ENCODE measurements around the gene ITPKB. TPM values are rescaled to one million over a fixed set of nuclear protein-coding genes. Genes with fewer than 3 reads are reported as not detected.

ITPKB gene
- total RNA-seq (10 to 100 TPM in 2 of 4 donors, 1 to 10 TPM in 2; 9.6 to 15.4 (median 11.1) TPM), polyA plus RNA-seq (9.6 TPM)
- long read RNA-seq, donor 1, full-length matches to known transcripts = 7 of 13 reads
- long read RNA-seq, donor 1, partial matches to known transcripts = 2 of 13 reads
- long read RNA-seq, donor 1, other reads (novel, unspliced or antisense) = 4 of 13 reads
- long read RNA-seq, donor 2, partial matches to known transcripts = 4 of 4 reads
- long read RNA-seq, donor 2, other reads (novel, unspliced or antisense) = 0 of 4 reads
- long read RNA-seq, donor 3, partial matches to known transcripts = 1 of 6 reads
- long read RNA-seq, donor 3, other reads (novel, unspliced or antisense) = 5 of 6 reads
- long read RNA-seq, donor 4, full-length matches to known transcripts = 4 of 11 reads
- long read RNA-seq, donor 4, partial matches to known transcripts = 1 of 11 reads
- long read RNA-seq, donor 4, other reads (novel, unspliced or antisense) = 6 of 11 reads

DNA sequence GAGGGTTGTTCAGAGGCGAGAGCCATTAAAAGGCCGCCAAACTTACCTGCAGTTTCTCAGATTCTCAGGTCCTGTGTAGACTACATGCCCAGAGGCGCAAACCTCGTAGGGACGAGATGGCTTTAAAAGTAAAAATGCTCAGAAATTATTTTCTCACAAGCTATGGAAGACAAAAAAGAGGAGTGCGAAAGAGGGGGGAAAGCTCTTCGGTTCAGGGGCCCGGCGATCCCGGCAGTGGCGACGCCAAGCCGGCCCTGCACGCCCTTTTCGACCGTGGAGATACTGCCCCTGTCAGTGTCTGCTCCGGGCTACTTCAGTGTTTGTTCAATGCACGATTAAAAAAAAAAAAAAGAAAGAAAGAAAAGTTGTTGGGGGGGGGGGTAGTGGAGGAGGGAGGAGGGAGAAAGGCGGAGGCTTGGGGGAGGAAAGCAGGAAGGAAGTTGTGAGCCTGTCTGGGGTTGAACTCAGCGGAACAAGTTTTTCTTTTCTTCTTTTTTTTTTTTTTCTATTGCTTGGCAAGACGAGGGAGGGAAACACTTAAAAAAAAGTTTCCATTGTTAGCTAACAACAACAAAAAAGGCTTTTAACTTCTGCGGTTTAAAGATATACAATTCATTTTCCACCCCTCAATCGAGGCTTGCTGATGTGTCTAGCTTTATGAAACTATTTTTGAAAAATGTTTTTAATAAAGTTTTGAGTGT is at the start of gene ITPKB:
ITPKB (minus strand) TSS at position 288 of the 701 bp plus-strand sequence. CDS start 1,824 bp downstream, outside the sequence.
- Histone ChIP-seq H3K4me3 (ENCODE audit: low read length) (peak within 1 kb of the TSS; percentile 90), H3K27me3 (ENCODE audit: control insufficient read depth, insufficient read depth) (no peaks in the 10 kb centered on the region), H3K4me1 (ENCODE audit: control insufficient read depth, insufficient read depth, low read length) (no peaks in the 10 kb centered on the region), H3K27ac (ENCODE audit: low read length) (peak within 1 kb of the TSS; percentile 67), H3K9me3 (ENCODE audit: control insufficient read depth, low read length) (no peaks in the 10 kb centered on the region)
- ATAC-seq (peak; percentile 67 to 69), DNase-seq (peak; percentile 33 to 67 (median 65))
- intact Hi-C loops (cut with DNase I) = loop anchor here (2.0 to 10.0 kb wide), 5 partner anchors 83 to 107 kb away; no protein-coding TSS in a partner anchor
- WGBS = 4% methylated on average over 23 of the region's 23 CpGs

DNA sequence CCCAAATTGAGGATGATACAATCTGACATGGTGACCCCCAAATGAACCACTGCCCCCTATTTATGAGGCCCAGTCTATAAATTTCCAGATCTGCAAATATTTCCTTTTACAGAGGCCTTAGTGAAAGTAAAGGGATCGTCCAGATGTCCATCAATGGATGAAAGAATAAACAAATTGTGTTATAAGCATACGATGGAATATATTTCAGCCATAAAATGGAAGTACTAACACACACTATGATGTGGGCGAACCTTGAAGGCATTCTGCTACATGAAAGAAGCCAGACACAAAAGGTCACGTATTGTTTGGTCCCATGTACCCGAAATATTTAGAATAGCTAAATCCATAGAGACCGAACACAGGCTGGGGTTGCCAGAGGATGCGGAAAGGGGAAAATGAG is 48.6 kb upstream of the ITPKB start:
- H3K4me1 ChIP-seq (ENCODE audit: control insufficient read depth, insufficient read depth, low read length) = peaks cover 3% of the 10 kb centered on the region
- no peaks in the 10 kb centered on the region for H3K9me3 ChIP-seq (ENCODE audit: control insufficient read depth, low read length)
- no peak overlapping the region for H3K27ac ChIP-seq (ENCODE audit: low read length)
- intact Hi-C loops (cut with DNase I) = no loop called here
- ATAC-seq (no peak), DNase-seq (no peak)
- H3K27me3 ChIP-seq (ENCODE audit: control insufficient read depth, insufficient read depth) = no peaks in the 10 kb centered on the region
- WGBS = 93% methylated on average over 7 of the region's 7 CpGs
- H3K4me3 ChIP-seq (ENCODE audit: low read length) = no peak overlapping the region

GRCh38 chr1:226787071-226787470 is 48.0 kb upstream of the ITPKB start:
- intact Hi-C loops (cut with DNase I) = no loop called here
- Histone ChIP-seq H3K4me1 (ENCODE audit: control insufficient read depth, insufficient read depth, low read length) (peaks cover 3% of the 10 kb centered on the region), H3K4me3 (ENCODE audit: low read length) (no peak overlapping the region), H3K9me3 (ENCODE audit: control insufficient read depth, low read length) (no peaks in the 10 kb centered on the region), H3K27me3 (ENCODE audit: control insufficient read depth, insufficient read depth) (no peaks in the 10 kb centered on the region), H3K27ac (ENCODE audit: low read length) (no peak overlapping the region)
- no peak for ATAC-seq
- WGBS = 77% methylated on average over 2 of the region's 2 CpGs
- DNase-seq = no peak

GRCh38 chr1:226786550-226786949 is 47.5 kb upstream of the ITPKB start:
- ATAC-seq (no peak), DNase-seq (no peak)
- intact Hi-C loops (cut with DNase I) = no loop called here
- Histone ChIP-seq H3K4me3 (ENCODE audit: low read length) (no peak overlapping the region), H3K27ac (ENCODE audit: low read length) (no peak overlapping the region), H3K27me3 (ENCODE audit: control insufficient read depth, insufficient read depth) (no peaks in the 10 kb centered on the region), H3K9me3 (ENCODE audit: control insufficient read depth, low read length) (no peaks in the 10 kb centered on the region), H3K4me1 (ENCODE audit: control insufficient read depth, insufficient read depth, low read length) (peaks cover 3% of the 10 kb centered on the region)
- 94% methylated on average over 3 of the region's 3 CpGs for WGBS

DNA sequence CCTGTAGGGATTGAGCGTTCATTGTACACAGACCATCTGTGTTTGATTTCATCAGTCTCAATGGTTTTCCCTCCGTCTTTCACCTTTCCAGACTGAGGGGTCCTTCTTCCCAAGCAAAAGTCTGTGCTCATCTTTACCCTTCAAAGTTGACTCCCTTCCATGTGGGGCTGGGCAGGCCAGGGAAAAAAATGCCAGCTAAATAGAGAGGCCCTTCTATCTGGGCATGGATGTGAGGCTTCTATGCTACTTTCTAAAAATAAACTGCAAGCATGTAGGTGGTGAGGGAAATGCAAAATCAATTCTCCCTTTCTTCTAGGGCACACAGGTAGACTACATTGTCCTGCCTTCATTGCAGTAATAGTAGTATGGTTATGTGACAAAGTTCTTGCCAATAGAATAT is 46.7 kb upstream of the ITPKB start:
- DNase-seq = no peak
- intact Hi-C loops (cut with DNase I) = no loop called here
- Histone ChIP-seq H3K4me1 (ENCODE audit: control insufficient read depth, insufficient read depth, low read length) (peaks cover 3% of the 10 kb centered on the region), H3K9me3 (ENCODE audit: control insufficient read depth, low read length) (no peaks in the 10 kb centered on the region), H3K27me3 (ENCODE audit: control insufficient read depth, insufficient read depth) (no peaks in the 10 kb centered on the region), H3K4me3 (ENCODE audit: low read length) (no peak overlapping the region), H3K27ac (ENCODE audit: low read length) (no peak overlapping the region)
- ATAC-seq = no peak
- WGBS = 86% methylated on average over 2 of the region's 2 CpGs

DNA sequence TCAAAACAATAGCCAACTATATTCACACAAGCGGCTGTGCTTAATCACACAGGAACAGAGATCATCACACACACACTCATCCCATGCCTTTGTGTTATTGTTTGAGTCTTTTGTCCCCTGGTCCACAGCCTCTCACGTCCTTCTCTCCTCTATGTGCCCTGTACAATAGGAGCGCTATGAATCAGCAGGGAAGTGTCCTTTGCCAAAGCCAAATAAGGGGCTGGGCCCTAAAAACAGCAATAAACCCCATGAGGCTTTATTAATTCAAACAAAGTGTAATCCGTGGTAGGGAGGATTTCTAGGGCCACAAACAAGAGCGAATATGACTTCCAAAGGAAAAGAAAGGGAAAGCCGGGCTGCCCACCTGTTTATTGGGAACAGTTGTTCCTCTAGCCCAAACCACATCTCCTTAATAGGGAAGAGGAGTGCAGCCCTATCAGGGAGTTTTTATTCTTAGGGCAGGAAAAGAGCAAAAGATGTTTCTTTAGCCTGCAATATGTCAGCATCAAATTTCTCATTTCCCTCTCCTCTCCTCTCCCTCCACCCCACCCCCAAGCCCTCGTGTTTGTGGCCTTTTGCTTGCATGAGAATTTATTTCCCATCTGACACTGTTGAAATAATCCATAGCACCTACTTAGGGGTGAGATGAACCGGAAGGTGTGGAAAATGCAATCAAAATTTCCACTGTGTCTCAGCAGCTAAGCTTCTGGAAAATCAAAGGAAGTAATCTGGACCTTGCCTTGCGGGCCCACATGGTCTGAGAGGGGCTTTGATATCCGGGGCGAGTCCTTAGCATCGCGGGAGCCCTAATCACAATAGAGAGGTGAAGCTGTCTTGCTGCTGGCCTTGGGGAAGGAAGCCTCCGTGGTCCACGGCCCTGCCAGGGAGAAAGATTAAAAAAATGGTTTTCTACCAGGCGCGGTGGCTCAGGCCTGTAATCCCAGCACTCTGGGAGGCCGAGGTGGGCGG is 45.3 kb upstream of the ITPKB start:
- H3K4me1 ChIP-seq (ENCODE audit: control insufficient read depth, insufficient read depth, low read length) = peaks cover 3% of the 10 kb centered on the region
- no peaks in the 10 kb centered on the region for H3K9me3 ChIP-seq (ENCODE audit: control insufficient read depth, low read length)
- no peaks in the 10 kb centered on the region for H3K27me3 ChIP-seq (ENCODE audit: control insufficient read depth, insufficient read depth)
- DNase-seq (no peak), ATAC-seq (peak in 1 of 2 donors; percentile 61)
- intact Hi-C loops (cut with DNase I) = no loop called here
- H3K27ac ChIP-seq (ENCODE audit: low read length) = no peak overlapping the region
- H3K4me3 ChIP-seq (ENCODE audit: low read length) = no peak overlapping the region
- 65% methylated on average over 19 of the region's 19 CpGs for WGBS

DNA sequence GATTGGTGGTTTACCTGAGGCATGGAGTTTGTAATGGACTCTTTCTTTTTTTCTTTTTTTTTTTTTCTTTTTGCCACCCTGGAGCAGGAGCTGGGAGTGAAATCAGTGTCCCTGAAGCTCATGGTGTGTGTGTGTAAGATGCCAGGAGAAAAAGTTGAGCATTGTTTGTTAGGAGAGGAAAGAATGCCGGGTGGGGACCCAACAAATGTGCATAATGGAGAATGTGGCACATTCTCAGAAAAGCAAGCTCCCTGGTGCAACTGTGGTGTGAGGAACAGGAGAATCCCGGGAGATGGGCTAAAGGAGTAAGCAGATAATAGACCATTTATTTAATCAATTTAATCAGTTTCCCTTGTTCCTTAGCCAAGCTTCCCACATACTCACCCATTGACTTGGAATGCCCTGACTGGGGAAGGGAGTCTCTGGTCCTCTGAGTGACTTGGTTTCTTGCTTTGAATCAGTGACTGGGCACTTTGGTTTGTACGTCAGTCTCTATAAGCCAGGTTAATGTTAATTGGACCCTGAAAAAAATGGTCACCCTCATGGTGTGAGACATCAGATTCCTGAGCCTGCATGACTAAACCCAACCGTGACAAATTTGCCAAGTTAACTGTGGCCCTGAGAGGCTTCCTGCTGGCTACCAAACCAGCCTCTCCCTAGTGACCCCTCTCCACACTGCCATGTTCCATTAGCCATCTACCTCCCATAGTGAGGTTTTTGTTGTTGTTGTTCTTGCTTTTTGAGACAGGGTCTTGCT is 43.9 kb upstream of the ITPKB start:
- intact Hi-C loops (cut with DNase I) = no loop called here
- 75% methylated on average over 4 of the region's 4 CpGs for WGBS
- no peaks in the 10 kb centered on the region for H3K27me3 ChIP-seq (ENCODE audit: control insufficient read depth, insufficient read depth)
- no peak overlapping the region for H3K4me3 ChIP-seq (ENCODE audit: low read length)
- DNase-seq (no peak), ATAC-seq (no peak)
- H3K9me3 ChIP-seq (ENCODE audit: control insufficient read depth, low read length) = no peaks in the 10 kb centered on the region
- no peak overlapping the region for H3K27ac ChIP-seq (ENCODE audit: low read length)
- peaks cover 3% of the 10 kb centered on the region for H3K4me1 ChIP-seq (ENCODE audit: control insufficient read depth, insufficient read depth, low read length)

GRCh38 chr1:226781937-226782609 is 43.0 kb upstream of the ITPKB start:
- 91% methylated on average over 7 of the region's 7 CpGs for WGBS
- Histone ChIP-seq H3K9me3 (ENCODE audit: control insufficient read depth, low read length) (no peaks in the 10 kb centered on the region), H3K4me1 (ENCODE audit: control insufficient read depth, insufficient read depth, low read length) (peaks cover 3% of the 10 kb centered on the region), H3K27ac (ENCODE audit: low read length) (no peak overlapping the region), H3K27me3 (ENCODE audit: control insufficient read depth, insufficient read depth) (no peaks in the 10 kb centered on the region), H3K4me3 (ENCODE audit: low read length) (no peak overlapping the region)
- ATAC-seq (no peak), DNase-seq (no peak)
- intact Hi-C loops (cut with DNase I) = no loop called here

- H3K27ac ChIP-seq (ENCODE audit: low read length) = no peak overlapping the region
- intact Hi-C loops (cut with DNase I) = no loop called here
- no peaks in the 10 kb centered on the region for H3K27me3 ChIP-seq (ENCODE audit: control insufficient read depth, insufficient read depth)
- 82% methylated on average over 10 of the region's 10 CpGs for WGBS
- DNase-seq (no peak), ATAC-seq (peak in 1 of 2 donors; percentile 36)
- no peaks in the 10 kb centered on the region for H3K9me3 ChIP-seq (ENCODE audit: control insufficient read depth, low read length)
- no peak overlapping the region for H3K4me3 ChIP-seq (ENCODE audit: low read length)
- H3K4me1 ChIP-seq (ENCODE audit: control insufficient read depth, insufficient read depth, low read length) = no peaks in the 10 kb centered on the region
Measured at GRCh38 chr1:226779561-226779960, 40.5 kb upstream of the ITPKB start.

GRCh38 chr1:226778657-226779058 is 39.6 kb upstream of the ITPKB start:
- WGBS = 33% methylated on average over 5 of the region's 5 CpGs
- Histone ChIP-seq H3K4me1 (ENCODE audit: control insufficient read depth, insufficient read depth, low read length) (no peaks in the 10 kb centered on the region), H3K27ac (ENCODE audit: low read length) (no peak overlapping the region), H3K4me3 (ENCODE audit: low read length) (no peak overlapping the region), H3K27me3 (ENCODE audit: control insufficient read depth, insufficient read depth) (no peaks in the 10 kb centered on the region), H3K9me3 (ENCODE audit: control insufficient read depth, low read length) (no peaks in the 10 kb centered on the region)
- ATAC-seq = peak; percentile 73 to 92
- DNase-seq = peak in 1 of 3 donors; percentile 25
- intact Hi-C loops (cut with DNase I) = no loop called here

All from right cardiac atrium (tissue), 5 donors.